HAP-1 (cell line): ENCODE data around the gene MRPL58.
"Not testable (repeated sequence)": the region's sequence is repeated elsewhere in the genome, so short reads cannot be mapped to it uniquely, and the experiment has no call there.

Experiments
- DNase-seq, 2 experiments: peaks; one replicate each; pipeline ENCODE4 v3.0.0-alpha.2; 2016 to 2020; ENCODE audit warnings: low spot score in 2 of 2
- H3K27me3 ChIP-seq: fragments of 250-450 bp; sonication (Bioruptor Pico); 2 replicates; pipeline ENCODE4 v1.5.1; 2020; ENCODE audit warnings: low read depth, mild to moderate bottlenecking, moderate library complexity
- H3K36me3 ChIP-seq: fragments of 250-450 bp; sonication (Bioruptor Pico); replicated peaks from 2 replicates; pipeline ENCODE4 v1.5.1; 2020; ENCODE audit warnings: mild to moderate bottlenecking
- H3K4me1 ChIP-seq: fragments of 250-450 bp; sonication (Bioruptor Pico); 2 replicates; pipeline ENCODE4 v1.5.1; 2020; ENCODE audit warnings: mild to moderate bottlenecking
- H3K4me3 ChIP-seq: fragments of 250-450 bp; sonication (Bioruptor Pico); 2 replicates; pipeline ENCODE4 v1.5.1; 2020; ENCODE audit warnings: mild to moderate bottlenecking, moderate library complexity
- H3K9me3 ChIP-seq: fragments of 250-450 bp; sonication (Bioruptor Pico); 2 replicates; pipeline ENCODE4 v1.5.1; 2020; ENCODE audit warnings: mild to moderate bottlenecking, moderate library complexity
- in situ Hi-C: fragments of 300-500 bp; cut with MboI; formaldehyde crosslinking; loops from 3 replicates; pipeline ENCODE4 v1.14.3; 2020; ENCODE audit warnings: low sequenced_read_pairs, inconsistent platforms, mixed read lengths

MRPL58 gene

GRCh38 chr17:74998783-74999182, 13.7 kb upstream of the MRPL58 start:
- DNase-seq: no peak
- H3K27me3 ChIP-seq: no peaks in the 10 kb centered on the region
- H3K4me1 ChIP-seq: peaks cover 14% of the 10 kb centered on the region
- H3K9me3 ChIP-seq: no peaks in the 10 kb centered on the region
- no peak overlapping the region for H3K4me3 ChIP-seq
- in situ Hi-C loops: no loop called here
- peaks cover 15% of the 10 kb centered on the region for H3K36me3 ChIP-seq

DNA sequence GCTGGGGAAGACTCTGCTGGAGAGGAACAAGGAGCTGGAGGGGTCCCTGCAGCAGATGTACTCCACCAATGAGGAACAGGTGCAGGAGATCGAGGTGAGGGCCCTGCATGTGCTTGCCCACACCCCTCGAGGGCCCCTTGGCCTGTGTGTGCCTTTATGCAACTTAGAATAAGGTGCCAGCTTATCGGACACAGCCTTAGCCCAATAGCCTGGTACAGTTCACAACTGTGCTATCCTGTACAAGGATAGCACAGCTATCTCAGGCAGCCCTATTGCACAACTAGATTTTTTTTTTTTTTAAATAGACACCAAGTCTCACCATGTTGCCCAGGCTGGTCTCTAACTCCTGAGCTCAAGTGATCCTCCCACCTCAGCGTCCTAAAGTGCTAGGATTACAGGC, 12.9 kb upstream of the MRPL58 start:
- in situ Hi-C loops: no loop called here
- no peaks in the 10 kb centered on the region for H3K9me3 ChIP-seq
- DNase-seq: no peak
- peaks cover 8% of the 10 kb centered on the region for H3K4me1 ChIP-seq
- H3K36me3 ChIP-seq: peaks cover 16% of the 10 kb centered on the region
- no peaks in the 10 kb centered on the region for H3K27me3 ChIP-seq
- H3K4me3 ChIP-seq: no peak overlapping the region

GRCh38 chr17:75001915-75002843, 10.3 kb upstream of the MRPL58 start:
- DNase-seq: no peak
- Histone ChIP-seq H3K4me1 (no peaks in the 10 kb centered on the region), H3K36me3 (peaks cover 16% of the 10 kb centered on the region), H3K4me3 (no peak overlapping the region), H3K27me3 (no peaks in the 10 kb centered on the region), H3K9me3 (no peaks in the 10 kb centered on the region)
- in situ Hi-C loops: no loop called here

GRCh38 chr17:75003070-75003956, 9.2 kb upstream of the MRPL58 start:
- Histone ChIP-seq H3K36me3 (peaks cover 16% of the 10 kb centered on the region), H3K4me1 (no peaks in the 10 kb centered on the region), H3K9me3 (no peaks in the 10 kb centered on the region), H3K27me3 (no peaks in the 10 kb centered on the region), H3K4me3 (no peak overlapping the region)
- in situ Hi-C loops: no loop called here
- DNase-seq: no peak

GRCh38 chr17:75003957-75004355, 8.5 kb upstream of the MRPL58 start:
- no peak overlapping the region for H3K4me3 ChIP-seq
- in situ Hi-C loops: no loop called here
- no peaks in the 10 kb centered on the region for H3K27me3 ChIP-seq
- DNase-seq: no peak
- H3K4me1 ChIP-seq: no peaks in the 10 kb centered on the region
- no peaks in the 10 kb centered on the region for H3K9me3 ChIP-seq
- peaks cover 16% of the 10 kb centered on the region for H3K36me3 ChIP-seq

DNA sequence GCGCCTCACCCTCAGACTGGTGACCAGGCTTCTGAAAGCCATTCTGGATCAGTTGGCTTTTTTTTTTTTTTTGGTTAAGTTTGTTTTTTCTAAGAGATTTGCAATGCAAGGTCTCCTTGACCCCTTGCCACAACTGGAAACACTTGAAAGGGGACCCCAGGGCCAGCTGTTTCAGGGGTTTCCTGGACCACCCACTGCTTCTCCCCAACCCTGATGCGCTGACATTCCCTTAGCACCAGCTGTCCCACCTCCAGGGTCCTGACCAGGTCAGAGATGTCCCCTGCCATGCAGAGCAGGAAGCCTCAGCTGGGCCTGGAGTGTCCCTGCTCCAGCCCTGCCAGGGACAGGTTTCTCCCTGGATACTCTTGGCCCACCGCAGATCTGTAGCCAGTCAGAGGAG, 8.1 kb upstream of the MRPL58 start:
- H3K27me3 ChIP-seq: no peaks in the 10 kb centered on the region
- H3K4me1 ChIP-seq: no peaks in the 10 kb centered on the region
- H3K36me3 ChIP-seq: peaks cover 15% of the 10 kb centered on the region
- in situ Hi-C loops: no loop called here
- no peak for DNase-seq
- H3K9me3 ChIP-seq: no peaks in the 10 kb centered on the region
- no peak overlapping the region for H3K4me3 ChIP-seq

DNA sequence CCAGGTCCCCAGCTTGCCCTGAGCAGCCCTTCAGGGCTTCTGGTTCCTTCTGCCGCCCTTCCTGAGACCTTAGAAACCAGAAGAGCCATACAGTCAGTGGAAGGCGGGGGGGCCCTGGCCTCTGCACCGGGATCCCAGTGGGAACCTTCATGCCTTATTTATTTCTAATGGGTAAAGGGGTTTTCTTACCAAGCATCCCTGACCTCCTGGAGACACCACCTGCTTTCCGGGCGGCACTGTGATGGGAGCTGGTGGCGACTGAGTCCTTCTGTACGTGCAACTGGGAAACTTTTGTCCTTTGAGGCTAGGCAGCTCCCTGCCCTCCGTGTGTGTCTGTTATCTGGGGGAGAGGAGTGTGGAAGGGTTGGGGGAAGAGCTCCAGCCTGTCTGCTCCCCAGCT, 7.2 kb upstream of the MRPL58 start:
- H3K4me3 ChIP-seq: no peak overlapping the region
- no peaks in the 10 kb centered on the region for H3K9me3 ChIP-seq
- in situ Hi-C loops: no loop called here
- H3K4me1 ChIP-seq: no peaks in the 10 kb centered on the region
- DNase-seq: no peak
- no peaks in the 10 kb centered on the region for H3K27me3 ChIP-seq
- peaks cover 14% of the 10 kb centered on the region for H3K36me3 ChIP-seq

DNA sequence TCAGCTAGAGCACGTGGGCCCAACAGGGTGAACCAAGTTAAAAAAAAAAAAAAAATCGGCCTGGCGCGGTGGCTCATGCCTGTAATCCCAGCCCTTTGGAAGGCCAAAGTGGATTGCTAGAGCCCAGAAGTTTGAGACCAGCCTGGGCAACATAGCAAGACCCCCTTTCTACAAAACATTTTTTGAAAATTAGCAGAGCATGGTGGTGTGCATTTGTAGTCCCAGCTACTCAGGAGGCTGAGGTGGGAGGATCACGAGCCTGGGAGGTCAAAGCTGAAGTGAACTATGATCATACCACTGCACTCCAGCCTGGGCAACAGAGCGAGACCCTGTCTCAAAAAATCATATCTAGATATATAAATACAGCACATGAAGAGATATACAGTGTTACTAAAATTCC, 6.4 kb upstream of the MRPL58 start:
- H3K9me3 ChIP-seq, DNase-seq, H3K27me3 ChIP-seq, in situ Hi-C loops, H3K4me3 ChIP-seq, H3K4me1 ChIP-seq: not testable (repeated sequence)
- H3K36me3 ChIP-seq: peaks cover 12% of the 10 kb centered on the region

- no peak overlapping the region for H3K4me3 ChIP-seq
- no peak for DNase-seq
Observed at GRCh38 chr17:75006653-75007052, 5.8 kb upstream of the MRPL58 start.

DNA sequence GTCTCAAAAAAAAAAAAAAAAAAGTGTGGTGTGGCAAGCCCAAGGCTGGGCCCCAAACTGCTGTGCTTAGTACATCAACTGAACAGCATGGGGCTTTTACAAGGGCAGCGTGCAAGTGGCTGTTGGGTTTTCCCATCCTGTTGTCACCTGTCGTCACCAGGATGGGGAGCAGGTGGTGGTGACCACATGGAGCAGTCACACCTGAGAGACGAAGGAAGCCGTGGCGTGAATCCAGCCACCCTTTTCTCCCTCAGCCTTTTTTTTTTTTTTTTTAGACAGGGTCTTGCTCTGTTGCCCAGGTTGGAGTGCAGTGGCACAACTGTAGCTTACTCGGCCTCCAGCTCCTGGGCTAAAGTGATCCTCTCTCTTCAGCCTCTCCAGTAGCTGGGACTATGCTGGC, 4.1 kb upstream of the MRPL58 start:
- no peak for DNase-seq
- peaks cover 6% of the 10 kb centered on the region; the same call in 1 of the 2 replicates for H3K36me3 ChIP-seq
- no peak overlapping the region for H3K4me3 ChIP-seq
- H3K27me3 ChIP-seq: no peaks in the 10 kb centered on the region
- H3K9me3 ChIP-seq: no peaks in the 10 kb centered on the region
- in situ Hi-C loops: no loop called here
- H3K4me1 ChIP-seq: no peaks in the 10 kb centered on the region

More at GRCh38 chr17:75006653-75007052, 5.8 kb upstream of the MRPL58 start:
- in situ Hi-C loops: no loop called here
- Histone ChIP-seq H3K9me3 (no peaks in the 10 kb centered on the region), H3K36me3 (peaks cover 6% of the 10 kb centered on the region; the same call in 1 of the 2 replicates), H3K27me3 (no peaks in the 10 kb centered on the region), H3K4me1 (no peaks in the 10 kb centered on the region)

GRCh38 chr17:75009139-75009724, 3.2 kb upstream of the MRPL58 start:
- DNase-seq: no peak
- H3K27me3 ChIP-seq: no peaks in the 10 kb centered on the region
- no peaks in the 10 kb centered on the region for H3K9me3 ChIP-seq

GRCh38 chr17:75010683-75011400, 1.6 kb upstream of the MRPL58 start:
- in situ Hi-C loops: no loop called here
- Histone ChIP-seq H3K36me3 (0 out of 2 replicates have a peak, but pooled peaks cover 5% of the 10 kb centered on the region), H3K4me1 (no peaks in the 10 kb centered on the region), H3K9me3 (no peaks in the 10 kb centered on the region), H3K4me3 (no peak overlapping the region), H3K27me3 (no peaks in the 10 kb centered on the region)
- no peak for DNase-seq

More at GRCh38 chr17:75009139-75009724, 3.2 kb upstream of the MRPL58 start:
- no peaks in the 10 kb centered on the region for H3K36me3 ChIP-seq
- H3K4me3 ChIP-seq: no peak overlapping the region
- H3K4me1 ChIP-seq: no peaks in the 10 kb centered on the region
- in situ Hi-C loops: no loop called here
